GM12892 (cell line): ENCODE data around the gene MROH7.

Experiments used
- POLR2A ChIP-seq: IDR thresholded peaks from 2 replicates; pipeline ENCODE4 v1.6.1; 2011; ENCODE audit warnings: low read depth, low read length, control low read depth
- POLR2AphosphoS5 ChIP-seq: IDR thresholded peaks from 2 replicates; pipeline ENCODE4 v1.6.1; 2011; ENCODE audit warnings: low read depth, low read length, control low read depth
- TAF1 ChIP-seq: IDR thresholded peaks from 2 replicates; pipeline ENCODE4 v1.6.1; 2011; ENCODE audit warnings: low read depth, mild to moderate bottlenecking, control low read depth, low read length, borderline replicate concordance

DNA sequence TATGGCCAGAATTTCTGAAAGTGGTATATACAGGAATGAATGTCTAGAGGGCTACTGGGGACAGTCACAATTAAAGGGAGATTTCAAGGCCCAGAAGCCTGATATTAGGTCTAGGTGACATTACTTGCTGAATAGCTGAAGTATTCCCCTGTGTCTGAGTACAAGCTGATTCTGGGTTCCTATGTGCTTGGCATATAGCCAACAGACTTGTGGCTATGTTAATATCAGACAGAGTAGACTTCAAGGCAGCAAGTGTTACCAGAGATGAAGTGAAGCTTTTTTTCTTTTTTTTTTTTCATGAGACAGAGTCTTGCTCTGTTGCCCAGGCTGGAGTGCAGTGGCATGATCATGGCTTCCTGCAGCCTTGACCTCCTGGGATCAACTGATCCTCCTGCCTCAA, 82.4 kb downstream of the MROH7 start:
- no peak for TF ChIP-seq POLR2A
- no peak for TF ChIP-seq TAF1
- TF ChIP-seq POLR2AphosphoS5: no peak
